GM12892 (cell line): Measurements from ENCODE around the gene PABPN1L.

Experiments
- DNase-seq: peaks from one replicate; pipeline ENCODE4 v3.0.0; 2011; ENCODE audit not compliant: insufficient read length
- FAIRE-seq: peaks from 2 replicates; lab custom pipeline; 2011; peaks lifted over from hg19 to GRCh38; lab: Jason Lieb, UNC
- POLR2A ChIP-seq: IDR thresholded peaks from 2 replicates; pipeline ENCODE4 v1.6.1; 2011; ENCODE audit warnings: low read depth, low read length, control low read depth
- POLR2AphosphoS5 ChIP-seq: IDR thresholded peaks from 2 replicates; pipeline ENCODE4 v1.6.1; 2011; ENCODE audit warnings: low read depth, low read length, control low read depth
- TAF1 ChIP-seq: IDR thresholded peaks from 2 replicates; pipeline ENCODE4 v1.6.1; 2011; ENCODE audit warnings: low read depth, mild to moderate bottlenecking, control low read depth, low read length, borderline replicate concordance

Gene PABPN1L

GRCh38 chr16:88881007-88881615, 14.7 kb upstream of the PABPN1L start:
- FAIRE-seq (no peak), DNase-seq (no peak)
- TF ChIP-seq POLR2A, result no peak

GRCh38 chr16:88880226-88881006, 14.0 kb upstream of the PABPN1L start:
- TF ChIP-seq POLR2AphosphoS5 (no peak), TAF1 (no peak), POLR2A (no peak)
- FAIRE-seq (no peak), DNase-seq (no peak)

DNA sequence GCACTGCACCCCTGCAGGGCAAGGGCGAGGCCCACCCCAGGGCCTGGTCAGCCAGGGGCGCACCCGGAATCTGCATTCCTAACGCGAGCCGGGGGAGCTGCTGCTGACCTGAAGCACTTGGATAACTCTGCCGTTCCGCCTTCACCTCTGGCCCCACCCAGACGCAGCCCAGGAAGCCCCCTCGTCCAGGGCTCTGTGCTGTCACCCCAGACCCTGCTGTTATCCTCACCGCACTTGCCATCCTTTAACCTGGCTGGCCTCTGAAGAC, 13.3 kb upstream of the PABPN1L start:
- no peak for TF ChIP-seq POLR2A
- no peak for TF ChIP-seq POLR2AphosphoS5
- no peak for TF ChIP-seq TAF1
- FAIRE-seq (no peak), DNase-seq (no peak)

- FAIRE-seq, result no peak
- TF ChIP-seq POLR2A (no peak), TAF1 (no peak), POLR2AphosphoS5 (no peak)
- no peak for DNase-seq
These were observed 12.7 kb upstream of the PABPN1L start for GRCh38 chr16:88878967-88879787.

DNA sequence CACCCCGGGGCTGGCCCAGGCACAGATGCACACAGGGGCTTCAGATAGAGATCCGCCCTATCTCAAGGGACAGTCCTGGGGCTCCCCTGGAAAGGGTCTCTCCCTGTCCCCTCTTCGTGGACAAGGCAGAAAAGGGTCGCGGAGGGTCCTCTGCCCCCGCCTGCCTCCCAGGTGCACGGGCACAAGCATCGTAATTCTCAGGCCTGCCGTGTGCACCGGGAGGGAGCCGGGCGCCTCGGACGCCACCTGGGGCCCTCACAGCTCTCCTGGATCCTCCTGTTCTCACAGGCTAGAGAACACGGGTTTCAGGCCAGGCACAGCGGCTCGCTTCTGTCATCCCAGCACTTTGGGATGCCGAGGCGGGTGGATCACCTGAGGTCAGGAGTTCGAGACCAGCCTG, 11.9 kb upstream of the PABPN1L start:
- TF ChIP-seq TAF1, result no peak
- no peak for TF ChIP-seq POLR2A
- FAIRE-seq (no peak), DNase-seq (no peak)

- TF ChIP-seq POLR2AphosphoS5 (no peak), TAF1 (no peak), POLR2A (no peak)
- DNase-seq (no peak), FAIRE-seq (no peak)
These were observed 11.3 kb upstream of the PABPN1L start for GRCh38 chr16:88877564-88878289.

GRCh38 chr16:88876942-88877526, 10.6 kb upstream of the PABPN1L start:
- FAIRE-seq, result no peak
- TF ChIP-seq TAF1, result no peak
- no peak for DNase-seq

DNA sequence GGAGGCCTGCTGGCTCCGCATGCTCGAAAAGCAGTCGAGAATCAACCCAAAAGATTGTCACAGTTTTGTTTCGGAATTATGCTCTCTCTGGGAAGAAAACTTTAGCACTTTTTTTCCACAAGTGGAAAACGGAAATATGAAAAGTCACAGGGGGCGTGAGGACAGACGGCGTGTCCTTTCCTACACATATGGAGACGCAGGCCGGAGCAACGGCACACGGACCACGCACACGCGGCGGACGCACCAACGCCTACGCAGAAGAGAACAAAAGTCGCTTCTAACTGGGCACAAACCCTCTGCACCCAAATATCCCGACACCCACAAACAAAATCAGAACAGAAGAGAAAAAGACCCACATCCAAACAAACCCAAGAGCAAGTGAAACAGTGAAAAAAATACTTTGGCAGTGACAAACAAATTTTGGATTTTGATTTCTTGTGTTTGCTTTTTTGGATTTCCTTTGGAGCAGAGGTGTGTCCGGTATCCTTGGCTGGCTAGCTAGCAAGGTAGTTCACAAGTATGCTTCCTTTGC, 9.3 kb upstream of the PABPN1L start:
- no peak for TF ChIP-seq POLR2A
- DNase-seq (no peak), FAIRE-seq (no peak)

- DNase-seq (no peak), FAIRE-seq (no peak)
- no peak for TF ChIP-seq POLR2AphosphoS5
- TF ChIP-seq TAF1, result no peak
- TF ChIP-seq POLR2A, result no peak
These were observed 8.6 kb upstream of the PABPN1L start for GRCh38 chr16:88874938-88875599.

DNA sequence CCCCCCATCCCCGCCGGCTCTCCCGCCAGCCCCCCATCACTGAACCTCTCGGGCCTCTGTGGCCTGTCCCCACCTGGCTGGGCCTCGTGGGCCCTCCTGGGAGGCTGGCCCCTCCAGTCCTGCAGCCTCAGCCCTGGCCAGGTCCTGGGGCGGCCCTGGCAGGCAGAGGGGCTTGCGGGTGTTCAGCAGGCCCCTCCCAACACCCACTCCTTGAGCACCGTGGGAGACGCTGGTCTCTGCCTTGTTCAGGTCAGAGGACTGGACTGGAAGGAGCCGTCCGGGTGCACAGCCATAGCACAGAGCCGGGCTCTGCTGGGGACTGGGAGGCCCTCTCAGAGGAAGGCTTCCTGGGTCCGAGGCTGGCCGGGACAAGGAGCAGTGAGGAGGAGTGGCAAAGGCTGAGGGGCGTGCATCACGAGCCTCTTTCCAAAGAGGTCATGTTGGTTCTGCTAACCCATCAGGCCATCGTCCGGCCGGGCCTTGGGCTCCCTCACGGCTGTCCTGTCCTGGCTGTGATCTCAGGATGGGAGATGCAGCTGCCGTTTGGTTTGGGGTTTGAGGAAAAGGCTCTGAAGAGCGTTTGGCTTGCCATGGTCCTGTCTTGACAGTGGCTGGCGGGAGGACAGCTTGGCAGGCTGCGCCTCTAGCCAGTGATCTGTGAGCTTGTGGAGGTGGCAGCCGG, 6.3 kb upstream of the PABPN1L start:
- no peak for DNase-seq
- no peak for FAIRE-seq
- no peak for TF ChIP-seq POLR2AphosphoS5
- TF ChIP-seq POLR2A, result no peak
- TF ChIP-seq TAF1, result no peak
